NCI-H2107 treated with DMSO at 0.1 percent for 48 hours (cell line): ENCODE data around the gene ABHD12B.
A peak's percentile ranks its signal among the peaks of the same experiment; 100 is the strongest.
"Not testable (repeated sequence)": the region's sequence is repeated elsewhere in the genome, so short reads cannot be mapped to it uniquely, and the experiment has no call there.

ENCODE experiments used
- DNase-seq: peaks from one replicate; lab custom pipeline; 2025; ENCODE audit not compliant: unreplicated experiment; lab: John Stamatoyannopoulos, UW

Gene ABHD12B

DNA sequence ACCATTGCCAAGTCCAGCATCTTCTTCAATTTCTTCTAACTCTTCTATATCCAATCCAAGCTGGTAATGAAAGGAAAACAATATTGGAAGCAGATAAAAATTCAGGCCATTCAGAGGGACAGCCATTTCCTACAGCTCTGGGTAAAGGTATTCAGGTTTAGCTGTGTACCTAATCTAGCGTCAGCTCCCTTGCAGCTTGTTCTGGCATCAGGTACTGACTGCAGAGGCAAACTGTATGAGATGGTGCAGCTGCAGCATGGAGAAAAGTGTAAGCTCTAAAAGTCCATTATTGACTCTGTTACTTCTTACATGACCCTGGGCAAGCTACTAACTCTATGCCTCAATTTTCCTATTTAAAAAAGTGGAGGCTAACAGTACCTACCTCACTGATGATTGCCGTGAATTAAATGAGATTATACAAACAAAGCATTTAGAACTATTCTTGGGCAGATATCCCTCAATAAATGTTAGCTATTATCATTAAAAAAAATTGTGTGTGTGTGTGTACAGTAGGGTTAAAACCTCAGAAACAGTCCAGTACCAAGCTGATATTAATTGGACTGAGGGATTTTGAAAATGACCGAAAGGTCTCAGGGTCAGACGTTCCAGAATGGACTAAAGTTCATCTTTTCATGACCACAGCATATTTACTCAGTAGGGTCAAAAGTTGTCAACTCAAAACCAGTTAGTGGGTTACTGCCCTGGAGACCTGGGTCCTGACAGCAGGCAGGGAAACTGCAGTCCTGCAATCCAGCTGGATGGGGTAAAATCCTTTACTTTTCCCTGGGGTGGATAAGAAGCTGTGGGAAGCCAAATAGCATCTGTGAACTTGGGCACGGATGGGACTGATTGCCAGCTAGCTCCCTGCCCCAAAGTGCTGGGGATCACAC, 63.5 kb downstream of the ABHD12B start:
- DNase-seq = no peak

DNA sequence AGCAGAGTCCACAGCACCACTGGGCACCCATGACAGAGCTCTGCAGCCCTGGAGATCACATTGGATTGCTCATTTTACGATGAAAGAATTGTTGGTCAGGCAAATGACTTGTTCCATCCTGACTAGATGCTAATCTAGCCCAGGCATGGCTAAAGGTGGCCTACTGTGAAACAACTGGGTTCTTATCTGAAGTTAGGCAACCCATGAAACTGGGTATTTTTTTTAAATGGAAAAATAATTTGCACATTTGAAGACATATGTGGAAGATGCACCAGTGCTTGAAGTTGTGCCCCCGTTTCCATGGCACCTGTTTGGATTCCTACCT, 64.1 kb downstream of the ABHD12B start:
- DNase-seq = no peak

DNA sequence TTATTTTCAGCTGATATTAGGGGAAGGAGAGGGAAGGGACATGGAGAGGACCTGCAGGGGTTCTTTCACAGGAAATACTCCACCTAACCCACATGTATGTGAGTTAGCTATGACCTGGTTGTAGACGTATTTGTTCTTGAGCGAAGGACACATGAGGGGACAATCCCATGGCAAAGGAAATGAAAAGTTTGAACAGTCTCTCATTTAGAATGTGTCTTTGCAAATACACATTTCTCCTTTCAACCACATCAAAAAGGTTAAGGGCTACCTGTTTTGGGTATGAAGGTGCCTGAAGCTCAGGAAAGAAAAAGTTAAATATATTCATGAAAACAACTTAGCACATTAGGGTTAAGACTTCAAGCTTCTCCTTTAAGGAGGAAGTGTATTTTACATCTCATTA, 65.0 kb downstream of the ABHD12B start:
- DNase-seq = no peak

DNA sequence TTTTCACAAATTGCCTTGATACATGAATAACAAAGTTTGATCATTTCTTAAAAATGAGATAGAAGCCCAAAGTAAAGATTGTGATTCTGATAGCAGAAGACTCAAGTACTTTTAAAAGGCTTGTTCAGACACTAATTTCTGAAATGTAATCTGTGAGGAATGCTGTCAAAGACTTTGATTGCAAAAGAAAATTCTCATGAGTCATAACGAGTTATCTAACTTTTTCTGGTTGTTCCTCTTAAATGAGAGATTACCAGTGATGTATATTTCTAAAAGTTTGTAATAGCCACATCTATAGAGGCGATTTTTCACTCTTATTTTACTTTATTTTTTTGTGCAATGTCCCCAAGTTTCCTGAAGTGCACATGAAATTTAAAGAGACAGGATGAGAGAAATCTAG, 65.5 kb downstream of the ABHD12B start:
- no peak for DNase-seq

DNA sequence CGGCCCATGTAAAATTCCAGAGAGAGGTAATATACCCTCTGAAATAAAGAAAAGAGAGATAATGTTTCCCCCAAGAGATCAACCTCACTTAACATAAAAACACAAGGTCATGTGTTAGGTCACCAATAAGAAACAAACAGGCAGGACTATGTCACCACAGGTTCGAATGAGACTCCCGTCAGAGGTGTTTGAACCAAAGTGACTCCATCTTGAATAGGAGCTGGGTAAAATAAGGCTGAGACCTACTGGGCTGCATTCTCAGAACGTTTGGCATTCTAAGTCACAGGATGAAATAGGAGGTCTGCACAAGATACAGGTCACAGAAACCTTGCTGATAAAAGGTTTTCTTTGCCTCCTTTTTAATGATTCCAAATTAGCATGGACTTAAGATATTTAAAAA, 65.9 kb downstream of the ABHD12B start:
- DNase-seq = no peak

DNA sequence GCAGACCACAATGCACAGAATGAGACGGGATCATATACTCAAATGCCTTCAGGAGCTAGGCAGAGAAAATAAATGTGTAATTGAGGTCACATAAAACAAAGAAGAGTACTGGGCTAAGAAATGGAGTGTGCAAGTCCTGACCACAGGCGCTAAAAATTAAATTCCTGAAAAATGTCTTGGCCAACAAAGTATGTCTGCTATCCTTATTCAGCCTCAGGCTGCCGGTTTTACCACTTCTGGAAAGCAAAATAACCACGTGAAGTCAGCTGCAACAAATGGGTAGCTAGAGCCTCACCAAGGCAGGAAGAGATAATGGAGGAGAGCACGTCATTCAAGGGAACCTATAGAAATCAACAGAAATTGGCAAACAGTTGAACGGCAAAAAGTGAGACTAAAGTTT, 69.3 kb downstream of the ABHD12B start:
- DNase-seq = no peak

DNA sequence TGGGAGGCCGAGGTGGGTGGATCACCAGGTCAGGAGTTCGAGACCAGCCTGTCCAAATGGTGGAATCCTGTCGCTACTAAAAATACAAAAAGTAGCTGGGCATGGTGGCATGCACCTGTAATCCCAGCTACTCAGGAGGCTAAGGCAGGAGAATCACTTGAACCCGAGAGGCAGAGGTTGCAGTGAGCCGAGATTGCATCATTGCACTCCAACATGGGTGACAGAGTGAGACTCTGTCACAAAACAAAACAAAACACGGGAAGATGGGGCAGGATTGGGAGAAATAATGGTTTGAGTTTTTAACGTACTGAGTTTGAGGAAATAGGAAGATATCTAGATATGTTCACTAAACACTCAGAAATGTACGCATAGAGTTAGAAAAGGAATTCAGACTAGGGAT, 69.8 kb downstream of the ABHD12B start:
- not testable (repeated sequence) for DNase-seq

DNA sequence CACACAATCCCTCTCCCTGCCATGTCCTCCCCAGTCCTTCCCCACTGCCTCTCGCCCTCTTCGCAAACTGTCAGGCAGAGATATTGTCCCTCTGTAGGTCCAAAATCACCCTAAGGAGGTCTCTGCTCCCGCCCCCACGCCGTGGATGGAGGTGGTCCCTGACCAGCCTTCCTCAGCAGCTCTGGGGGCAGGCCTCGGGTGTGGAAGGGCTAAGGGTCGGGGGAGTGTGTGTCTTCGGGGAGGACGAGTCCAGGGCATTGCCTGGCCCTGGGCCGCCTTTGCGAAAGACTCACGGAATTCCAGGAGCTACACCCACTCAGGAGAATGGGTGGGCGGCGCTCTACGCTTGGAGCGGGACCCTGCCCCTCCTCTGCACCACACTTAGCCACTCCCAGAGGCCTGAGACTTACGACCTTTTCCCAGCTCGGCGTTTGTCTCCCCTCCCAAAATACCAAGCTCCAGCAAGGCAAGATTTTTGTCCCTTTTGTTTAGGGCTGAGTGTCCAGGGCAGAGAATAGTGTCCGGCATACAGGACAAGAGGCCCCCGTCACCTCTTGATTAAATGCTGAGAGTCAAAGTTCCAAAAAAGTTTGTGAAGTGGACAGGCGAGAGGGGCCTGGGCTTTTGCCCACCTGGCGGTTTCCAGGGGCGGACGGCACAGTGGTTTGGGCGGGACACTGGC, 71.5 kb downstream of the ABHD12B start:
- no peak for DNase-seq

DNA sequence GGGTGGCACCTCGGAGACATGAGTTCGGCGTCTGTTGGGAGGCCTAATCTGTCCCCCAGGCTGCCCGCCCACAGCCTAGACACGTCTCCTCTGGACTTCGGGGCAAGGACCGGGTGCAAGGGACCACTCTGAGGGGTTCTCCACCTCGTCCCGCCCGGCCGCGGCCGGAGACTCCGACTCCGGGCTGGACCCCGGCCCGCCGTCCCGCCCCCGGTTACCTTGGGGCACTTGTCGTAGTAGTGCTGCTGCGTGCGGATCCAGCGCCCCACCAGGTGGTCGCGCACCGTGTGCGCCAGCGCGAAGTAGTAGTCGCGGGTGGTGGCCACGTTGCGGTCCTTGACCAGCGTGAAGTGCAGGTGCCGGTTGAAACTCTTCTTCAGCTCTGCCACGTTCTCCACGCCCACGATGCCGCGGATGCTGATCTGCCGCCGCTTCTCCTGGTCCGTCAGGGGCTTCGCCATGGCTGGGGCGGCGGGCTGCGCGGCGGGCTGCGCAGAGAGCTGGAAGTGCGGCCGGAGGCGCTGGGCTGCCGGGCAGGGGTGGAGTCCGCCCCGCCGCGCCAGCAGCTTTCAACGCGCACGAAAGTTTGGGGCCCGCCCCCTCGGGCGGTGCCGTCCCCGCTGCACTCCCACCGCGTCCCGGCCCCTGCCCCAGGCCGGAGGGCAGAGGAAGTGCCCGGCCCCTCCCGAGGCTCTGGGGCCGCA, 72.2 kb downstream of the ABHD12B start, which contains the start of gene PYGL:
PYGL (minus strand) TSS at position 541 of the 704 bp plus-strand sequence; CDS start at position 461, 80 bp downstream.
- DNase-seq = peak; percentile 17

DNA sequence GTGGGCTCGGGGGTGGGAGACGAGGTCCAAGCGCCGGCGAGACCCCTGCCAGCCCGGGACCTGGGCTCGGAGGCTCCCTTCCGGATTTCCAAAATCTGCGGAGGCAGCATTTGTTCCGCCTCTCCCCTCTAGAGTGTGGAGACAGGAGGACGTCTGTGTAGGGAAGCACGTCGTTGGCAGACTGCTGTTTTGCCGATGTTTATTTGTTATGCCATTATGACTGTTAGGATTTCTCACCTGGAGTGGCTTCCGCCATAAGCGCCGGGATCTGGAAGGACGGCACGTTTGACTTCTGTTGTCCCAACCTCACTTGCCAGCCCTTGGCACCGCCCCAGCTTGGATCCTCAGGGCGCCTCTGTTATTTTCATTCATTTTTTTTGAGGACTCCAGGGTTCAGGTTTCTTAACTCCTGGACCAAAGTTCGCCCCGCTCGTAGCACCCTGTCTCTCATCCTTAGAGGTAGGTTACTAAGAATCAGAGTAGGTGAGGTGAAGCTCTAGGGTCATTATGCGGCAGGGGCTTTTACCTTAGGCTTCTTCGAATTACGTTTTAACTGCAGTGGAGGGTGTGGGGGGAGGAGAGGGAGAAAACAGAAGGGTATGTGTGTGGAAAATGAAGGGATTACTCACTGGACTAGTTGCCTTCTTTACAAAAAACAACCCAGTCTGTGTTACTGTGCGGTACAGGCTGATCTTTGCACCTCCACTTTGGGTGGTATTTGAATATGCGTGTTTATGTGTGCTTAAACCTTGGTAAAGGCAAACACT, 73.0 kb downstream of the ABHD12B start:
- DNase-seq = peak; percentile 67

DNA sequence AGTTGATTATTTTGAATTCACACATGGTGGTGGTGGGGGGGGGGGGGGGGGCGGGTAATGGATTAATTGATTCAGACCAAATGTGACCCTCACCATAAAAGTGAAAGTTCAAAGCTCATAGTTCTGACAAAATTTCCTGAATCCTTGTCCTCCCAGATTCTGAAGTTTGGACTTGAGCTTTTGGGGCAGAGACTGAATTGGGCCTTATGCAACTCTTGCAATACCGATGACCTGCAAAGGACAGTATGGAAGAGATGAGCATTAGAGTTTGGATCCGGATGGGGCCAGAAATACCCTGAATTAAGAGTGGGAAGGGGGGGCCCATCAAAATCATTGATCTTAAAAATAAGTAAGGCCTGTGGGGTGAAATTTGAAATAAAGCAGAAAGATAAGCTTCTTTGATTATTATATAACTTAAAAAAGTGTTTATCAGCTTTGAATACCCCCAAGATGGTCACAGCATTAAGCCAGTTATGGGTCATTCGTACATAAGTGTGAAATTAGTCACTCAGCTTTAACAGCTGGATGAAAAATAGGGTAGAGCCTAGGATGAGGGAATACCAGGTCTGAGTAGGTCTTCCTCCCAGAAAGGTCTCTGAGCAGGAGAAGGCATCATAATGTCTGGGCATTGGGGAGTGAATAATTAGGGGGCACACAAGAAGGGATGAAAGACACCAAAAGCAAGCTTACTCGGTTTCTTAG, 74.5 kb downstream of the ABHD12B start:
- no peak for DNase-seq

DNA sequence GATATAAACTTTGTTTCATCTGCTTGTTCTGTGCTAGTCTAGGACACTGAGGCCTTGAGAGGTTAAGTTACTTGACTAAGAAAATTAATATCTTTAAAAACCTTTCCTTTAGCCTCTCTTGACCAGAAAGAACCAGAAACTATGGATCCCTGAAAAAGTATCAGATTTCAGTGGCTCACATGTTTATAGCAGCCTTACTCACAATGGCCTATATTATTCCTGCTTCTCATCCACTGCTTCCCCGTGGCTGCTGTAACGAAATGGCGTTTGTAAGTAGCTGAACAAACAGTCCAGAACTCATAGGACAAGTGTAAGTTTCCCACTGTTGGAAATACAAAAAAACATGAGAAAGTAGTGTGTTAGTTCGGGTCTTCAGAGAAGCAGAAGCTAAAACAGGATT, 75.6 kb downstream of the ABHD12B start:
- peak; percentile 39 for DNase-seq

DNA sequence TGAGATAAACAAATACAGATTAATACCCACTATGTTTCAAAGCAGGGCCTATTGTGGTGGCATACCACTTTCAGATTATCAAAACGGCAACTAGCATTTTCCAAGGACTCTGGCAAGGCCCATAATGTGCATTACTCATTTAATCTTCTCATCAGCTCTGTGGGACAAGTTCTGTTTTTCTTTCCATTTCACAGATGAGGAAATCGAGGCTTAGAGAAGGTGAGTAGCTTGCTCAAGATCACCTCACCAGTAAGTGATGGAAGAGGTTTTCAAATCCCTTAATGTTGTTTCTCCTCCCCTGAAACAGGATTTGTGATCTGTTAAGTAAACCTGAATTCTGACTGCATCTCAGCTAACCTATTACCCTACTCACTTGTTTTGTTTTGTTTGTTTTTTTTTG, 76.4 kb downstream of the ABHD12B start:
- no peak for DNase-seq

DNA sequence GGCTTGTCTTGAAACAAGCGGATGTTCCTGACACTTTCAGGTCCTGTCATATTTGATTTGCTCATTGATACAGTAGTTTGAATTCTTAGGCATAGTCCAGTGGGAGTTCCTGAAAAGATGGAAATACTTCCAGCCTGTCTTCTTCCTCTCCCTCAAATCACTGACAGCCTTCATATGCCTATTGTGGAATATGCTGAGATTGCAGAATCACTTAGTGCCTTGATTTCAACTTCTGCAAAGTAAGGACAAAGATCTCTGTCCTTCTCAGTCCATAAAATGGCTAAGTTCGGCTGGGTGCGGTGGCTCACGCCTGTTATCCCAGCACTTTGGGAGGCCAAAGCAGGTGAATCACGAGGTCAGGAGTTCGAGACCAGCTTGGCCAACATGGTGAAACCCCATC, 79.2 kb downstream of the ABHD12B start:
- no peak for DNase-seq

DNA sequence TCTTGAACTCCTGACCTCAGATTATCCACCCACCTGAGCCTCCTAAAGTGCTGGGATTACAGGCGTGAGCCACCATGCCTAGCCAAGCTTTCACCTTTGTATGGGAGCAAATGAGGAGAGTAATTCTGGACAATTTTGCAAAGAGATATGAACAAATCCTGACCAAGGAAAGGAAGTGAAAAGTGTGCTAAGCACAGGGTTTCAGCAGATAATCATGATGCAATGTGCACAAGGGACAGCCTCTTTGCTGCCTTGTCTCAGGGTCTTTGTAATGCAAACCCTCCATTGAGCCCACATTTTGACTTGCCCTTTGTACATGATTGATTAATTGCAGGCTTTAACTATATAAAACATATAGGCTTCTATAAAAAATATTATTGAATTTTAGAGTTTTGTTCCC, 81.6 kb downstream of the ABHD12B start:
- DNase-seq = no peak
